Kidney epithelial cell (primary cell): Measurements from ENCODE around the gene EIPR1. TPM values are rescaled to one million over a fixed set of nuclear protein-coding genes. Genes with fewer than 3 reads are reported as not detected.
A peak's percentile ranks its signal among the peaks of the same experiment; 100 is the strongest.

ENCODE experiments used
- DNase-seq: peaks from one replicate; pipeline ENCODE4 v3.0.0-alpha.2; 2010; ENCODE audit warnings: low read depth
- H3K27me3 ChIP-seq: 2 replicates; pipeline ENCODE4 v1.6.0; 2011; ENCODE audit warnings: low read length; ENCODE audit not compliant: control insufficient read depth, insufficient read depth
- H3K36me3 ChIP-seq: 2 replicates; pipeline ENCODE4 v1.5.1; 2011; ENCODE audit warnings: low read length; ENCODE audit not compliant: control insufficient read depth, insufficient read depth
- H3K4me3 ChIP-seq: 2 replicates; pipeline ENCODE4 v1.5.1; 2011; ENCODE audit warnings: low read depth, mild to moderate bottlenecking, control low read depth, low read length
- total RNA-seq: library from RNA; depleted of rRNA; stranded (reverse); fragments of >200 nt; gene quantifications from 2 replicates; pipeline ENCODE4 v1.2.3, GENCODE V29; 2015
- TF ChIP-seq, protein P1 (sequence below): IDR thresholded peaks from 2 replicates; pipeline ENCODE4 v1.5.1; 2011; ENCODE audit warnings: mild to moderate bottlenecking, moderate library complexity, low read length, control low read depth, inconsistent platforms; ENCODE audit not compliant: insufficient read depth, poor library complexity, severe bottlenecking

The EIPR1 gene
- total RNA-seq, 1 donor from 2014 or later: 67.2 TPM

DNA sequence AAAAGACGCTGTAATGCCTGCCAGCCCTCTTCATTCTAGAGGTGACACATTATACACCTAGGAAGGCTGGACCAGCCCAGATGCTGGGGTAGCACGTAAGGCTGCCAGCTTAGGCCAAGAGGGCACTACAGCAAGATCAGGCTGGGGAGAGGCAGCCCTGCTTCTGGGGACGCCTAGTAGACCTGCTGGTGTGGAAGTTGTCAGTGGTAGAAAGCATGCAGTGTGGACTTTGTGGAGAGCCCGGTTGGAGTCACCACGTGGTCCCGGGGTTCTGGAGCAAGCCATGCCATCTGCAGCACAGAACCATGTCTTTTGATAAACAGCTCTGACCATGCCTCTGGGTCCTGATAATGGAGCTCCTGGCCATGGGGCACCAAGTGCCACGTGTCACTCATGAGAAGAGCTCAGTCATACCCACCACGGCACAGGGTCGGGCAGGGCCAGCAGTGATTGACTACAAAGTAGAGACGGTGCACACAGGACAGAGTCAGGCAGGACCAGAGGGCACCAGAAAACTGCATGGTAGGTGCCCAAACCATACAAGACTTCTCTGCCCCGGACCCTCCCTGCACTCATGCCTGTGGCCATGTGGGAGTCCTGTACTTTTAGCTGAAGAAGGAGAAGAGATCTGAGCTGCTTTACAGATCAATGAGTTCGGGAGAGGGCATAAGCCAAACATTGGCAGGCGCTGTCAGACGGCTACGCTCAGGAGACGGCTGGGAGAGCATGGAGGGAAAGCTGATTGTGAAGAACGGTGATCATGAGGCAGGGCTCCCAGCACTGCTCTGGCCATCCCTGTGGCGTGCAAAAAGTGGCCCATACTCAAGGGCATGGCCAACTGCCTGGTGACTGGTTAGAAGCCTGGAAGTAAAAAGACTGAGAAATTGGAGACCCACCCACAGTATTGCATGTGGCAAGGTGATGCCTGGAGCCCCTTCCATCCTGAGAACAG is 114.9 kb downstream of the EIPR1 start:
- H3K4me3 ChIP-seq: no peak overlapping the region
- DNase-seq: no peak
- TF ChIP-seq, protein P1, sequence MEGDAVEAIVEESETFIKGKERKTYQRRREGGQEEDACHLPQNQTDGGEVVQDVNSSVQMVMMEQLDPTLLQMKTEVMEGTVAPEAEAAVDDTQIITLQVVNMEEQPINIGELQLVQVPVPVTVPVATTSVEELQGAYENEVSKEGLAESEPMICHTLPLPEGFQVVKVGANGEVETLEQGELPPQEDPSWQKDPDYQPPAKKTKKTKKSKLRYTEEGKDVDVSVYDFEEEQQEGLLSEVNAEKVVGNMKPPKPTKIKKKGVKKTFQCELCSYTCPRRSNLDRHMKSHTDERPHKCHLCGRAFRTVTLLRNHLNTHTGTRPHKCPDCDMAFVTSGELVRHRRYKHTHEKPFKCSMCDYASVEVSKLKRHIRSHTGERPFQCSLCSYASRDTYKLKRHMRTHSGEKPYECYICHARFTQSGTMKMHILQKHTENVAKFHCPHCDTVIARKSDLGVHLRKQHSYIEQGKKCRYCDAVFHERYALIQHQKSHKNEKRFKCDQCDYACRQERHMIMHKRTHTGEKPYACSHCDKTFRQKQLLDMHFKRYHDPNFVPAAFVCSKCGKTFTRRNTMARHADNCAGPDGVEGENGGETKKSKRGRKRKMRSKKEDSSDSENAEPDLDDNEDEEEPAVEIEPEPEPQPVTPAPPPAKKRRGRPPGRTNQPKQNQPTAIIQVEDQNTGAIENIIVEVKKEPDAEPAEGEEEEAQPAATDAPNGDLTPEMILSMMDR: no peak
- no peaks in the 10 kb centered on the region for H3K27me3 ChIP-seq
- no peaks in the 10 kb centered on the region for H3K36me3 ChIP-seq

DNA sequence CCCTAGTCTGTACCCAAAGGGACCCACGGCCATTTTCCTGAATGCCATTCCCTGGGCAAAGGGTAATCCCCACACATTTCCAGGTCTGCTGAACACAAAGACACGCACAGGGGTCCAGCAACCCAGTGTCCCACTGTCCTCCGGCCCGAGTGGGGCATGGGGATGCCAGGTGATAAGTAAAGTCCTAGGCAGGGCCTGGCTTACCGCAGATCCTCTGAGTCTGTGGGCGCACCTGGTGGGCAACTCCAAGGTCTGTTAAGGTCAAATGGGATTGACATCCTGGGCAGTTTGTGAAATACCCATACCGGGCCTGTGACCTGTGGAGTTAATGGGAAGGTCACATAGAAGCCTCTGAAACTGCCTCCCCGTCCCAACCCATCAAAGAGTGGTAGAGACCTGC is 116.1 kb downstream of the EIPR1 start:
- H3K36me3 ChIP-seq: no peaks in the 10 kb centered on the region
- no peak for DNase-seq
- no peak overlapping the region for H3K4me3 ChIP-seq
- H3K27me3 ChIP-seq: no peaks in the 10 kb centered on the region
- TF ChIP-seq, protein P1: no peak

DNA sequence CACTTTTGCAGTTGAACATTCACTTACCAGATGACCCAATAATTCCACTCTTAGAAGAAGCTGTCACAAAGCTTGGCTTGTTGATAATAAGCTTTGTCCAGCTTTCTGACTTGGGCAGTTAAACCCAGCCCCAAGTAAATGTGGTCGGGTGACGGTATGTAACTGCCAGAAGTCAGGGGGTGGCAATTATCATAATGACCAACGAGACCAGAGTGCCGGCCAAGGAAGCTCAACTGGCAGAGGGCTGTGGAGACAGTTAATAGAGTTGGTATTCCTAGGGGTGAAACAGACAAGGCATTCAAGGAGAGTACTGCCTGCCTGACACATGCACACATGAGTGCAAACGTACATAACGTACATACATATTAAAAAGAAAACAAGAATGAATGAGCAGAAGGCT is 116.7 kb downstream of the EIPR1 start:
- TF ChIP-seq, protein P1: no peak
- Histone ChIP-seq H3K36me3 (no peaks in the 10 kb centered on the region), H3K4me3 (no peak overlapping the region), H3K27me3 (no peaks in the 10 kb centered on the region)
- no peak for DNase-seq

DNA sequence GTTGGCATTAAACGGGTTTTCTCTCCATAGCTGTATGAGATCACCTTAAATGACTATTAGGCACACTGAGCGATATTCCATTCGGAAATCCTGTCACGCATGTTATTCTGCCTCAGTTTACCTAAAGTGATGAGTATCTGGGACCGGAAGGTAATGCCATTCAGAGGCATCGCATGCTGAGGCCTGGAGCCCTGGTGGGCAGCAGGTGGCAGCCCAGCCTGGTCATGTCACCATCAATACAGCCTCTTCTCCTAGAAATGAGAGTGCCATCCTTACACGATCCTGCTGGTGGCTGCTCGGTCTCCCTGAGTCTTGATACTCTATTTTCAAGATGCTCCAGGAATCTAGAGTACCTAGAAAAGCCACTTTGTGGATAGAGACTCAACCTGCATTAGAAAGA is 119.8 kb downstream of the EIPR1 start:
- Histone ChIP-seq H3K36me3 (no peaks in the 10 kb centered on the region), H3K27me3 (no peaks in the 10 kb centered on the region), H3K4me3 (no peak overlapping the region)
- TF ChIP-seq, protein P1: no peak
- no peak for DNase-seq

DNA sequence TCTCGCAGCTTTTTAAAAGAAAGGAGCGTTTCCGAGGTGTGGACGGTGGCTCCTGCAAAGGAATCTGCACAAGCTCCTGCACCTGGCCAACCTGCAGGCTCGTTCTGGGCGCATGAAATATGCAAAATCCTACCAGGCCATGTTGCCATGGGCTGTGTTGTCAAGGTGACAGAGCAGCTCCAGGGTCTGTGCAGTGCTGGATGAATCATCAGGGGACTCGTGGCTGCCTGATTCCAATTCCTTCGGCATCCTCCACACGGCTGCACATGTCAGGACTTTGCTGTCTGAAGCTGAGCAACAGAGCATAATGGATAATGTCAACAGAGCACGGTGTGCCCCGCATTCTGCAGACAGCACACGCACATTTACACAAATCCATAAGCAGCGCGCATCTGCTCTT is 120.5 kb downstream of the EIPR1 start:
- no peaks in the 10 kb centered on the region for H3K36me3 ChIP-seq
- peak; percentile 69 for DNase-seq
- TF ChIP-seq, protein P1: no peak
- no peaks in the 10 kb centered on the region for H3K27me3 ChIP-seq
- no peak overlapping the region for H3K4me3 ChIP-seq
